HEK293 (cell line): ENCODE measurements around the gene OR10G7.

ENCODE experiments used
- CTCF ChIA-PET: fragments of 350-600 bp; formaldehyde crosslinking; extraction: SDS; loops from one replicate; lab custom pipeline; 2021; ENCODE audit warnings: antibody characterized with exemption; lab: Yijun Ruan, JAX
- POLR2A ChIA-PET: fragments of 300-600 bp; formaldehyde crosslinking; extraction: SDS; loops from one replicate; lab custom pipeline; 2020; ENCODE audit warnings: antibody characterized with exemption, inconsistent platforms; lab: Yijun Ruan, JAX
- H3K27ac ChIP-seq: fragments of 200-500 bp; sonication (Bioruptor generic); 2 replicates; pipeline ENCODE4 v1.5.1; 2014; ENCODE audit warnings: low read depth, low read length, control low read depth, inconsistent platforms; ENCODE audit errors: extremely low read depth
- H3K36me3 ChIP-seq, 2 experiments: fragments of 200-500 bp in 1 of 2; sonication (Bioruptor generic) in 1 of 2; 1 replicate in 1 of 2; 2 replicates in 1 of 2; pipeline ENCODE4 v1.5.1; 2014 to 2017; ENCODE audit warnings: inconsistent platforms in 2 of 2, low read length in 2 of 2; ENCODE audit not compliant: control insufficient read depth in 2 of 2, insufficient read depth in 1 of 2
- H3K4me1 ChIP-seq: fragments of 200-500 bp; sonication (Bioruptor generic); 2 replicates; pipeline ENCODE4 v1.5.1; 2014; ENCODE audit warnings: mild to moderate bottlenecking, low read length, inconsistent platforms; ENCODE audit not compliant: control insufficient read depth, insufficient read depth
- H3K4me3 ChIP-seq: 2 replicates; pipeline ENCODE4 v1.5.1; 2011; ENCODE audit warnings: low read depth, mild to moderate bottlenecking, control low read depth, low read length, moderate library complexity
- H3K9me3 ChIP-seq: fragments of 200-500 bp; sonication (Bioruptor generic); 2 replicates; pipeline ENCODE4 v1.5.1; 2014; ENCODE audit warnings: low read depth, low read length, inconsistent platforms; ENCODE audit not compliant: control insufficient read depth, insufficient read depth
- PATZ1 ChIP-seq: fragments of 450-650 bp; formaldehyde crosslinking; IDR thresholded peaks from 2 replicates; pipeline ENCODE4 v1.5.1; 2016; ENCODE audit warnings: missing biosample characterization, missing genetic modification characterization
- TRIM28 ChIP-seq: IDR thresholded peaks from 2 replicates; pipeline ENCODE4 v1.6.1; 2011; ENCODE audit warnings: low read length, control low read depth, borderline replicate concordance
- ZNF114 ChIP-seq: fragments of 450-650 bp; formaldehyde crosslinking; IDR thresholded peaks from 2 replicates; pipeline ENCODE4 v1.5.0; 2017; ENCODE audit warnings: missing biosample characterization, missing genetic modification characterization
- ZNF19 ChIP-seq: fragments of 450-650 bp; formaldehyde crosslinking; IDR thresholded peaks from 2 replicates; pipeline ENCODE4; 2016; ENCODE audit warnings: missing biosample characterization, missing genetic modification characterization, low read depth
- ZNF202 ChIP-seq: fragments of 450-650 bp; formaldehyde crosslinking; IDR thresholded peaks from 2 replicates; pipeline ENCODE4 v1.5.1; 2016; ENCODE audit warnings: missing biosample characterization, missing genetic modification characterization, borderline replicate concordance
- ZNF211 ChIP-seq: fragments of 450-650 bp; formaldehyde crosslinking; IDR thresholded peaks from 2 replicates; pipeline ENCODE4 v1.5.1; 2016; ENCODE audit warnings: low read depth, missing biosample characterization, missing genetic modification characterization
- ZNF324 ChIP-seq: fragments of 450-650 bp; formaldehyde crosslinking; IDR thresholded peaks from 2 replicates; pipeline ENCODE4 v1.5.1; 2016; ENCODE audit warnings: missing biosample characterization, missing genetic modification characterization
- ZNF416 ChIP-seq: fragments of 450-650 bp; formaldehyde crosslinking; IDR thresholded peaks from 2 replicates; pipeline ENCODE4 v1.5.1; 2016; ENCODE audit warnings: missing biosample characterization, missing genetic modification characterization
- ZNF544 ChIP-seq: fragments of 450-650 bp; formaldehyde crosslinking; IDR thresholded peaks from 2 replicates; pipeline ENCODE4 v1.5.0; 2017; ENCODE audit warnings: missing biosample characterization, missing genetic modification characterization
- ZNF580 ChIP-seq: fragments of 450-650 bp; formaldehyde crosslinking; IDR thresholded peaks from 2 replicates; pipeline ENCODE4 v1.5.1; 2016; ENCODE audit warnings: missing biosample characterization, missing genetic modification characterization
- ZNF585B ChIP-seq: fragments of 450-650 bp; formaldehyde crosslinking; IDR thresholded peaks from 2 replicates; pipeline ENCODE4 v1.5.1; 2016; ENCODE audit warnings: missing biosample characterization, missing genetic modification characterization
- ZNF600 ChIP-seq: fragments of 450-650 bp; formaldehyde crosslinking; IDR thresholded peaks from 2 replicates; pipeline ENCODE4 v1.5.1; 2016; ENCODE audit warnings: missing biosample characterization, missing genetic modification characterization
- ZNF660 ChIP-seq: fragments of 450-650 bp; IDR thresholded peaks from 2 replicates; pipeline ENCODE4 v1.5.1; 2018; ENCODE audit warnings: missing biosample characterization, mild to moderate bottlenecking, missing genetic modification characterization
- ZNF76 ChIP-seq: fragments of 450-650 bp; formaldehyde crosslinking; IDR thresholded peaks from 2 replicates; pipeline ENCODE4; 2016; ENCODE audit warnings: low read depth, missing biosample characterization, missing genetic modification characterization, borderline replicate concordance
- TF ChIP-seq, protein P1 (sequence below): fragments of 450-650 bp; formaldehyde crosslinking; IDR thresholded peaks from 2 replicates; pipeline ENCODE4 v1.5.1; 2016; ENCODE audit warnings: missing biosample characterization, missing genetic modification characterization, low read depth
- TF ChIP-seq, protein P2 (sequence below): fragments of 450-650 bp; formaldehyde crosslinking; IDR thresholded peaks from 2 replicates; pipeline ENCODE4 v1.5.0; 2017; ENCODE audit warnings: missing biosample characterization, missing genetic modification characterization, borderline replicate concordance
- TF ChIP-seq, protein P3 (sequence below): fragments of 450-650 bp; formaldehyde crosslinking; conservative IDR thresholded peaks from 2 replicates; pipeline ENCODE4 v1.5.1; 2016; ENCODE audit warnings: low read depth, missing biosample characterization, missing genetic modification characterization
- TF ChIP-seq, protein P4 (sequence below): fragments of 450-650 bp; formaldehyde crosslinking; IDR thresholded peaks from 2 replicates; pipeline ENCODE4 v1.5.1; 2017; ENCODE audit warnings: missing biosample characterization, missing genetic modification characterization

Gene OR10G7

GRCh38 chr11:124080327-124081001 is 39.3 kb upstream of the OR10G7 start:
- POLR2A ChIA-PET, result no interaction called here
- H3K4me3 ChIP-seq, result no peak overlapping the region
- no peaks in the 10 kb centered on the region for H3K9me3 ChIP-seq
- CTCF ChIA-PET, result interaction anchor here (0.7 to 1.3 kb wide), 2 partner anchors 11 to 15 kb away, joined by 3 read pairs; no protein-coding TSS in a partner anchor
- H3K27ac ChIP-seq, result no peak overlapping the region
- H3K36me3 ChIP-seq, result no peaks in the 10 kb centered on the region
- H3K4me1 ChIP-seq, result no peaks in the 10 kb centered on the region
- TF ChIP-seq PATZ1 (no peak), ZNF660 (tag by site-specific recombination) (no peak), ZNF600 (tag by site-specific recombination) (no peak), ZNF202 (tag by site-specific recombination) (no peak), ZNF585B (no peak), TRIM28 (no peak), ZNF211 (tag by site-specific recombination) (no peak), ZNF416 (no peak), ZNF19 (tag by site-specific recombination) (no peak), ZNF580 (tag by site-specific recombination) (no peak), ZNF544 (tag by site-specific recombination) (no peak), ZNF114 (tag by site-specific recombination) (no peak), ZNF76 (tag by site-specific recombination) (no peak), ZNF324 (tag by site-specific recombination) (no peak)
- TF ChIP-seq, protein P1, sequence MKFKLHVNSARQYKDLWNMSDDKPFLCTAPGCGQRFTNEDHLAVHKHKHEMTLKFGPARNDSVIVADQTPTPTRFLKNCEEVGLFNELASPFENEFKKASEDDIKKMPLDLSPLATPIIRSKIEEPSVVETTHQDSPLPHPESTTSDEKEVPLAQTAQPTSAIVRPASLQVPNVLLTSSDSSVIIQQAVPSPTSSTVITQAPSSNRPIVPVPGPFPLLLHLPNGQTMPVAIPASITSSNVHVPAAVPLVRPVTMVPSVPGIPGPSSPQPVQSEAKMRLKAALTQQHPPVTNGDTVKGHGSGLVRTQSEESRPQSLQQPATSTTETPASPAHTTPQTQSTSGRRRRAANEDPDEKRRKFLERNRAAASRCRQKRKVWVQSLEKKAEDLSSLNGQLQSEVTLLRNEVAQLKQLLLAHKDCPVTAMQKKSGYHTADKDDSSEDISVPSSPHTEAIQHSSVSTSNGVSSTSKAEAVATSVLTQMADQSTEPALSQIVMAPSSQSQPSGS, result no peak
- TF ChIP-seq, protein P2, sequence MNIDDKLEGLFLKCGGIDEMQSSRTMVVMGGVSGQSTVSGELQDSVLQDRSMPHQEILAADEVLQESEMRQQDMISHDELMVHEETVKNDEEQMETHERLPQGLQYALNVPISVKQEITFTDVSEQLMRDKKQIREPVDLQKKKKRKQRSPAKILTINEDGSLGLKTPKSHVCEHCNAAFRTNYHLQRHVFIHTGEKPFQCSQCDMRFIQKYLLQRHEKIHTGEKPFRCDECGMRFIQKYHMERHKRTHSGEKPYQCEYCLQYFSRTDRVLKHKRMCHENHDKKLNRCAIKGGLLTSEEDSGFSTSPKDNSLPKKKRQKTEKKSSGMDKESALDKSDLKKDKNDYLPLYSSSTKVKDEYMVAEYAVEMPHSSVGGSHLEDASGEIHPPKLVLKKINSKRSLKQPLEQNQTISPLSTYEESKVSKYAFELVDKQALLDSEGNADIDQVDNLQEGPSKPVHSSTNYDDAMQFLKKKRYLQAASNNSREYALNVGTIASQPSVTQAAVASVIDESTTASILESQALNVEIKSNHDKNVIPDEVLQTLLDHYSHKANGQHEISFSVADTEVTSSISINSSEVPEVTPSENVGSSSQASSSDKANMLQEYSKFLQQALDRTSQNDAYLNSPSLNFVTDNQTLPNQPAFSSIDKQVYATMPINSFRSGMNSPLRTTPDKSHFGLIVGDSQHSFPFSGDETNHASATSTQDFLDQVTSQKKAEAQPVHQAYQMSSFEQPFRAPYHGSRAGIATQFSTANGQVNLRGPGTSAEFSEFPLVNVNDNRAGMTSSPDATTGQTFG, result no peak
- TF ChIP-seq, protein P3, sequence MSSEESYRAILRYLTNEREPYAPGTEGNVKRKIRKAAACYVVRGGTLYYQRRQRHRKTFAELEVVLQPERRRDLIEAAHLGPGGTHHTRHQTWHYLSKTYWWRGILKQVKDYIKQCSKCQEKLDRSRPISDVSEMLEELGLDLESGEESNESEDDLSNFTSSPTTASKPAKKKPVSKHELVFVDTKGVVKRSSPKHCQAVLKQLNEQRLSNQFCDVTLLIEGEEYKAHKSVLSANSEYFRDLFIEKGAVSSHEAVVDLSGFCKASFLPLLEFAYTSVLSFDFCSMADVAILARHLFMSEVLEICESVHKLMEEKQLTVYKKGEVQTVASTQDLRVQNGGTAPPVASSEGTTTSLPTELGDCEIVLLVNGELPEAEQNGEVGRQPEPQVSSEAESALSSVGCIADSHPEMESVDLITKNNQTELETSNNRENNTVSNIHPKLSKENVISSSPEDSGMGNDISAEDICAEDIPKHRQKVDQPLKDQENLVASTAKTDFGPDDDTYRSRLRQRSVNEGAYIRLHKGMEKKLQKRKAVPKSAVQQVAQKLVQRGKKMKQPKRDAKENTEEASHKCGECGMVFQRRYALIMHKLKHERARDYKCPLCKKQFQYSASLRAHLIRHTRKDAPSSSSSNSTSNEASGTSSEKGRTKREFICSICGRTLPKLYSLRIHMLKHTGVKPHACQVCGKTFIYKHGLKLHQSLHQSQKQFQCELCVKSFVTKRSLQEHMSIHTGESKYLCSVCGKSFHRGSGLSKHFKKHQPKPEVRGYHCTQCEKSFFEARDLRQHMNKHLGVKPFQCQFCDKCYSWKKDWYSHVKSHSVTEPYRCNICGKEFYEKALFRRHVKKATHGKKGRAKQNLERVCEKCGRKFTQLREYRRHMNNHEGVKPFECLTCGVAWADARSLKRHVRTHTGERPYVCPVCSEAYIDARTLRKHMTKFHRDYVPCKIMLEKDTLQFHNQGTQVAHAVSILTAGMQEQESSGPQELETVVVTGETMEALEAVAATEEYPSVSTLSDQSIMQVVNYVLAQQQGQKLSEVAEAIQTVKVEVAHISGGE (tag by site-specific recombination), result no peak
- TF ChIP-seq, protein P4, sequence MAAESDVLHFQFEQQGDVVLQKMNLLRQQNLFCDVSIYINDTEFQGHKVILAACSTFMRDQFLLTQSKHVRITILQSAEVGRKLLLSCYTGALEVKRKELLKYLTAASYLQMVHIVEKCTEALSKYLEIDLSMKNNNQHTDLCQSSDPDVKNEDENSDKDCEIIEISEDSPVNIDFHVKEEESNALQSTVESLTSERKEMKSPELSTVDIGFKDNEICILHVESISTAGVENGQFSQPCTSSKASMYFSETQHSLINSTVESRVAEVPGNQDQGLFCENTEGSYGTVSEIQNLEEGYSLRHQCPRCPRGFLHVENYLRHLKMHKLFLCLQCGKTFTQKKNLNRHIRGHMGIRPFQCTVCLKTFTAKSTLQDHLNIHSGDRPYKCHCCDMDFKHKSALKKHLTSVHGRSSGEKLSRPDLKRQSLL (tag by site-specific recombination), result no peak
- TF ChIP-seq, all 188 proteins: peak for 0
